Measurements from ENCODE around the gene ELMO3.

GRCh38 chr16:67237396-67238277 lies 38.7 kb downstream of the ELMO3 start:
- TF ChIP-seq CTCF (IDR thresholded peaks at IDR 0.05) (no peak), EP300 (IDR thresholded peaks at IDR 0.05) (no peak), POLR2A (IDR thresholded peaks at IDR 0.05) (no peak)

Data from upper lobe of left lung (tissue), 4 donors.